NCI-H1048 (cell line): ENCODE data around the gene TMCC1.
"Not testable (repeated sequence)": the region's sequence is repeated elsewhere in the genome, so short reads cannot be mapped to it uniquely, and the experiment has no call there.

Source experiments
- DNase-seq: peaks from one replicate; lab custom pipeline; 2025; lab: John Stamatoyannopoulos, UW

The TMCC1 gene

DNA sequence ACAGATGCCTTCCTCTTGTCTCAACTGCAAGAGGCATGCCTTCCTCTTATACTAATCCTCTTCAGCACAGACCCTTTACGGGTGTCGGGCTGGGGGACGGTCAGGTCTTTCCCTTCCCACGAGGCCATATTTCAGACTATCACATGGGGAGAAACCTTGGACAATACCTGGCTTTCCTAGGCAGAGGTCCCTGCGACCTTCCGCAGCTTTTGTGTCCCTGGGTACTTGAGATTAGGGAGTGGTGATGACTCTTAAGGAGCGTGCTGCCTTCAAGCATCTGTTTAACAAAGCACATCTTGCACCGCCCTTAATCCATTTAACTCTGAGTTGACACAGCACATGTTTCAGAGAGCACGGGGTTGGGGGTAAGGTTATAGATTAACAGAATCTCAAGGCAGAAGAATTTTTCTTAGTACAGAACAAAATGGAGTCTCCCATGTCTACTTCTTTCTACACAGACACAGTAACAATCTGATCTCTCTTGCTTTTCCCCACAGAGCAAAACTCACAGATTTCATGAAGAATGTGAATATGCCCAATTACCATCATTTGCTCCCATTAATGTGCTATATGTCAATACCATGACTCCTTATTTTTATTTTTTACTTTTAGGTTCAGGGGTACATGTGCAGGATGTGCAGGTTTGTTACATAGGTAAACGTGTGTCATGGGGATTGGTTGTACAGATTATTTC is 251.8 kb downstream of the TMCC1 start:
- DNase-seq: not testable (repeated sequence)

DNA sequence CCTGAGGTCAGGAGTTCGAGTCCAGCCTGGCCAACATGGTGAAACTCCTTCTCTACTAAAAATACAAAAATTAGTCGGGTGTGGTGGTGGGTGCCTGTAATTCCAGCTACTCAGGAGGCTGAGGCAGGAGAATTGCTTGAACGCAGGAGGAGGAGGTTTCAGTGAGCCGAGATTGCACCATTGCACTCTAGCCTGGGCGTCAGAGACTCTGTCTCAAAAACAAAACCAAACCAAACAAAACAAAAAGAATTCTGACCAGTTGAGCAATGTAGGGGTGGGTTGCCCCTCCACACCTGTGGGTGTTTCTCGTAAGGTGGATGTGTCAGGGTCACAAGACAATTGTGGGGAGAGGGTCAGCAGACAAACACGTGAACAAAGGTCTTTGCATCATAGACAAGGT is 252.5 kb downstream of the TMCC1 start:
- not testable (repeated sequence) for DNase-seq

DNA sequence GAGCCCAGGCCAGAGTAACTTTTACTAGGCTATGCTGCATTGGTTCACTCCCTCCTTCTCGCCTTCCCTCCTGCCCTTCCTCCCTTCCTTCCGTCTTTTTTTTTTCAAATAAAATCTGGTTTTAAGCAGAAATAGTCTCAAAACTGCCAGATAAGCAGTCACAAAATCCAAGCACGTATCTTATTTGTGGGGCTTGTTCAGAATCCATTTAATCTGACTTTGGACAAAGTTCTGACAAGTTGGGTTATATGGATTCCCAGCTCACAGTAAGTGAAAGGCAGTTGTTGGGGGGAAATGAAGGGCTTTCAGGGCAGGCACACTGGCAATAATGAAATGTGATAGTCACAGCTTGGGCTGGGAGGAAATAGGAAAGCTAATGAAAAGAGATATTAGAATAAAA is 255.0 kb downstream of the TMCC1 start:
- DNase-seq: no peak

DNA sequence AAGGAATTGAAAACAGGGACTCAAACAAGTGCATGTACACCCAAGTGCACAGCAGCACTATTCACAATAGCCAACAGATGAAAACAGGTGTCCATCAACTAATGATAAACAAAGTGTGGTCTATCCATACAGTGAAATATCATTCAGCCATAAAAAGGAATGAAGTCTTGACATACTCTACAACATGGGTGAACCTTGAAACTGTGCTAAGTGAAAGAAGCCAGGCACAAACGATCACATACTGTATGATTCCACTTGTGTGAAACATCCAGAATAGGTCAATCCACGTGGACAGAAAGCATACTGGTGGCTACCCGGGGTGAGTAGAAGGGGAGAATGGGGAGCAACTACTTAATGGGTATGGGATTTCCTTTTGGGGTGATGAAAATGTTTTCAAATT is 257.4 kb downstream of the TMCC1 start:
- no peak for DNase-seq

DNA sequence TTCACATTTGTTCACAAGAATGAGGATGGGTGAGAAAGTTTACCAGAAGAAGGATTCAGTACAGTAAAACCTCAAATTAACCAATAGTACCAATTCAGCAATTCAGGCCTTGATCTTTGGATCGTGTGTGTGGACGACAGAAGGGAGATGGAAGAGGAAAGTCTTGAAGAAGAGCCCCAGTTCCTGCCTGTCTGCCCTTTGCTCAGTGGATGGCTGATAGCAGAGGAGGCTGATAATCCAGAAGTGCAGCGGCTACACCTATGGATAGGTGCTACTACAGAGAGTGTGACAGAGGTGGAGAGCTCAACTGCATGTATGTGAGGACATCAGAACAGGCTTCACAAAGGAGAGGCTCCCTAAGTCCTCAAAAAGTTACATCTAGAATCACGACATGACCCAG is 257.9 kb downstream of the TMCC1 start:
- no peak for DNase-seq

DNA sequence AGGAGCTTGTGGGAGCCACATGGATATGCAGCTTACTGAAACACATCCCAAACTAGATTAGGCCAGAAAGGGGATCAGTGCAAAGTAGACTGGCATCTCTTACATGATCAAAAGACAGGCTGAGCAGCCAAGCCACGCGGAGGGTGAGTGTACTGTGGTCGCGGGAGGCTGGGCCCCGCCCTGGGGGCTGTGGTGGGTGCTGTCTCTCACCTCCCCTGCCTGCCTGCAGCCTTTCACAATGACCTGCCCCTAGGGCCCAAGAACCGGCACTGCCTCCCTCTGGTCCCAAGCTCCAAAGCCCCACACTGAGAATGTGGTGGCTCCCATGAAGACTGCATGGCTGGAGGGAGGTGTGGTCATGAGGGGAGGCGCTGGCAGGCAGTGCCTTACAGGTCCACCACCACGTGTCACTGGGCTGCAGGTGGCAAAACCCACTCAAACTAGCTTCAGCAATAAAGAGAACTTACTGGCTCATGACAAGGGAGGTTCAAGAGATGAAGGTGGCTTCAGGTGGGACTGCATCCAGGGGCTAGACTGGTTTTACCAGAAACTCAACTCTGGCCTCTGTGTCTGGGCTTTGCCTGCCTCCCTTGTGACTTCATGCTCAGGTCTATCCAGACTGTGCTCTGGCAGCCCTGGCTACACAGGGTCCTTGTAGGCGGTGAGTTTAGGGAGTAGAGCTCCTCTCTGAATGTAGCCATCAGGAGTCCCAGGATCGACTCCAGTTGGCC is 259.6 kb downstream of the TMCC1 start:
- DNase-seq: no peak

DNA sequence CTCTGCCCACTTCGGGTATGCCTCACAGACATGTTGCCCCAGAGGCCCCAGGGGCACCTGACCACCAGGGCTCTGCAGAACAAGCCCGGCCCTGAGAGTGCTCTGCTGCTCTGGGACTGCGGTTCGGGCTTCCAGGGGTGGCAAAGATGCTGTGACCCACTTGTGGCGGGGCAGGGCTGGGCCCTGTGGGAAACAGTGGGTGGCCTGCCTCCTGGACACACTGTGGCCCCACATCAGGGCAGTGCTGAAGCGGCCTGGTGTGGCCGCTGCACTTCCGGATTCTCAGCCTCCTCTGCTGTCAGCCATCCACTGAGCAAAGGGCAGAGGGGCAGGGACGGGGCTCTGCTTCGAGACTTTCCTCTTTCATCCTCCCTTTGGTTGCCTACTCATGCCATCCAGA is 260.5 kb downstream of the TMCC1 start:
- DNase-seq: no peak

DNA sequence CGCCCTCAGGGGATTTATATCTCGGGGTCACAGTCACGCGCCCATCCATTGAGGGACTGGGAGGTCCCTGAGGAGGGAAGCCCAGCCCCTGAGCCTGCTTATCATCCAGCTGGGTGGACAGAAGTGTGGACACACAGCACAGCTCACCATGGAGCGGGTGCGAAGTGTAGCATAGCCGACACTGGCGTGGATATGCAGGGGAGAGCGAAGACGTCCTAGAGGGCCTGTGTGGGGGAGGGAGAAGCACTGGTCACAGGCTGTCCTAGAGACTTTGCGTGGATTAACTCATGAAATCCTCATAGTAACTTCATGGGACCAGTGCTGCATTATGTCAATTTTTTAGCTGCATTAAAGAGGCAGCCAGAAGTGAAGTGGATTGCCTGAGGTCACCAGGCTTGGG is 261.0 kb downstream of the TMCC1 start:
- DNase-seq: no peak

DNA sequence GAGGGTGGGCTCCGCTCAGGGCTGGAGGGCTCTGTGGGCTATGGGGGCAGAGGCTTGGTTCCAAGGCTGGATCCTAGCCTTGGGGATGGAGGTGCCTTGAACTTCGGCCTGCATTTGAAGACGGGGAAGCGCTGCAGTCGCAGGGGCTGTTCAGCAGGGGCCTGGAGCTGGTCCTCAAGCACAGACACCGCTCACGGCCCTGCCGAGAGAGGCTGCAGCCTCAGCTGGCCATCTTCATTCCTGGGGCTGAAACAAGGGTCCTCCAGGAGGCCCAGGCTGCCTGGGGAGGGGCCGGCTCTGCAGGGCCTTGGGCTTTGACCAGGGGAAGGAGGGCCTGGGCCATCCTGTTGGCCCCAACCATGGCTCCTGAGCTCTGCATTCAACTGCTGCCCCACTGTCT is 261.5 kb downstream of the TMCC1 start:
- DNase-seq: no peak

DNA sequence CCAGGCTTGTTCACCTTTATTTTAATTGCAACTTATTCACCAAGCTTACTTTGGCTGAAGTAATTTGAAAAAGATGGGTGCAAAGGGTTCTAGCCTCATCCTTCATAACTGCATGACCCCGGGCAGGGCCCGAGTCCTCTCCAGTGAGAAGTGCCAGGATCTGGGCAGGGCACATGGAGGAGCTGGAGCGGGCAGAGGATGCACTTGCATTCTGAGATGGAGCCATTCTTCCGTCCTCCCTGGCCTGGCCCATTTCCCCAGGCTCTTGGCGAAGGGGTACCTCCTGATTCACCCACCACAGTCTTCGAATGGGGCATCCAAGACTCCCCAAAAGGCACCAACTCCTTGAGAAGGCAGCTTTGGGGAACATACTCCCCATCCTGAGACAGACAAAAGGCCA is 264.5 kb downstream of the TMCC1 start:
- DNase-seq: no peak

DNA sequence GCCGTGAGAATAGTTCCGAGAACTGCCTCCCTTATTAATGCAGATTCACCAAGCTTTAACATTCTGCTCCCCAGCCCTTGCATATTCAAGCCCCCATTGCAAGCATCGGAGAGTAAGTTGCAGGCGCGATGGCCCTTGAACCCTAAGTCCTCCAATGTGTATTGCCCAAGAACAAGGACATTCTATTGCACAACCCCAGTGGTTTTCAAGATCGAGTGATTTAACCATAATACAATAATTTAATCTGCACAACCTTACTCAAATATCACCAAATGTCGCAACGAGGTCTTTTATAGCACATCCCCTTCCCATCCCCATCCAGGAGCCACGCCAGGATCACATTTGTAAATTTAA is 265.4 kb downstream of the TMCC1 start:
- DNase-seq: no peak

DNA sequence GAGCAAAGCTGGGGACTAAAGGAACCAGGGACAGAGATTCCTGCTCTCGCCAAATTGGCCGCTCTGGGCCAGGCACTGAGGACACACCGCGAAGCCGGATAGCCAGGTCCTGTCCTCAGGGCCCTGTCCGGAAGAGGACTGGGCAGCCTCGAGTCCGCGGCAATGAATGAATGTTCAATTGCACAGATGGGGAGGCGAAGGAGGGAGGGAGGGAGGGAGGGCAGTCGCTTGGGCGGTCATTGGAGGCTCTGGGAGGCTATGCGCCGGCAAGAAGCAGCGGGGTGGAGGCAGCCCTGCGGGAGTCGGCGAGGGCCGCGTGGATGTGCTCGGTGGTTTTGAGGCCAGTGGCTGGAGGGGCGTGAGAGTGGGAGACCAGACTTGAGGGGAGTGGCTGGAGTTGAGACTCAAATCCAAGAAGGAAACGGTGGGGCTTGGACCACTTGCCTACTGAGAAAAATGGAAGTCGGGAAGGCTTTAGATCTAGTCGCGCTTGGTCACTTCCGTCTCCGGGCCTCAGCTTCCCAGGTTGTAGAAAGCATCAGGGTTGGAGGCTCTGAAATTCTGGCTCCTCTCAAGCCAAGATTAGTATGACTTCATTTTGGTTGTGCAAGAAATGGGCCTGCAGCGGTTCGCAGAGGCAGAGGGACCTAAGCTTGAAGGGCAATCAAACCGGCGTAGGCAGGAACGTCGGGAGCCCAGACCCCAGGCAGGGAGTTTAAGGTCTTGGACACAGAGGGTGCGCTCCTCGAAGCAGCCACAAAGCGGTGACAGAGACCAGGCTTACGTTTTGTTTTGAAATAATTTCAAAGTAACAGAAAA is 266.0 kb downstream of the TMCC1 start:
- DNase-seq: no peak

DNA sequence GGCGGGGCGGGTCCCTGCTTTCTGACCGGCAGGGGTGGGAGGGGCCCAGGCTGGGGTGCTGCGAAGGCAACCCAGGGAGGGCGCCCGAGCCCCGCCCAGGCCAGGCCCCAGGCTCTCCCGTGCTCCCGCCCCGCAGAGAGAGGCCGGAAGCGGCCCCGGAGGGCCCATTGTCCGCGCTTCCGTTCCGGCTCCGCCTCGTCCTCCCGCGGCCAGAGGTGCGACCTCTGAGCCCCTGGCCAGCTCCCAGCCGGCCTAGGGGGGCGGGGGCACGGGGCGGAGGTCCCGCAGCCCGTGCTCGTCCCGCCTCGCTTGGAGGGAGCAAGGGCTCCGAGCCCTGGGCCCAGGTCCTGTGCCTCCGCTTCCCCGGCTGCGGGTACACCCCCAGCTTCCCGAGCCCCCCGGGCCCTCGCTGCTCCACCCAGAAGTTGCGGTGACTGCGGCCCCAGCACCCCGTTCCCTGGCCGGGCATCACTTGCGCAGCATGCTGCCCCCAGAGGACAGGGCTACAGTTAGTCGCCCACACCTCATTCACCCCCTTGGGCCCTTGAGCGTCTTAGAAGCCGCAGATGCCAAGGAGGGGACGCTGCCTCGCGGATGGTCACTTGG is 266.7 kb downstream of the TMCC1 start:
- DNase-seq: no peak

DNA sequence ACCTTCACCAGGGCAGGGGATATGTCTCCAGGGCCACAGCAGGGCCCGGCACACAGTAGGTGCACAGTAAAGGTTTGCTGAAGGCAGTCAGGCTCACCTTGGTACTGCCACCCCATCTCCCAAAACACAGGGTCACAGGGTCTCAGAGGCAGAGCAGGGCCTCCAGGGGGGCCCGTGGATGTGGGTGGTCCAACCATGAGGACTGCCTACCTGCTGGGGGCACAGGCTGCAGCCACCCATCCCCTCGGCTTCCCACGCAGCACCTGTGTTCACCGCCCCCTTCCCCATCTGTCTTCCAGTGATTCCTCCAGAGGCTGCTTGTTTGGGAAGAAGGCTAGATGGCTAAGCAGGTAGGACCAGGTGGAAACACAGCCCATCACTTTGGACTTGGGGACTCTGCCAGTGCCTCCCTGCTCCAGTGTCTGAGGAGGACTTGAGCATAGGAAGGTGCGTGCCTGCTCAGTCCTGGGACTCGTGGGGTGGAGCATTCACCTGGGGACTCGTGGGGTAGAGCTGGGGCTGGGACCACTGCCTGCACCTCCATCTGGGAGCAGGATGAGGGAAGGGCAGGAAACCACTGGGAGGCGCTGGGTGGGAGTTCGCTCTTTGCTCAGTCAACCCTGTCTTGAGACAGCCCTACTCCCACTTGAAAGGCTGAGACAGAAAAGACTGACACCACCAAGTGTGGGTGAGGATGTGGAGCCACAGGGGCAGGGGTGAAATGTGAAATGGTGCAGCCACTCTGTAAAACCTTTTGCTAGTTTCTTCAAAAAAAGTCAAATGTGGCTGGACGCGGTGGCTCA is 268.2 kb downstream of the TMCC1 start:
- no peak for DNase-seq

DNA sequence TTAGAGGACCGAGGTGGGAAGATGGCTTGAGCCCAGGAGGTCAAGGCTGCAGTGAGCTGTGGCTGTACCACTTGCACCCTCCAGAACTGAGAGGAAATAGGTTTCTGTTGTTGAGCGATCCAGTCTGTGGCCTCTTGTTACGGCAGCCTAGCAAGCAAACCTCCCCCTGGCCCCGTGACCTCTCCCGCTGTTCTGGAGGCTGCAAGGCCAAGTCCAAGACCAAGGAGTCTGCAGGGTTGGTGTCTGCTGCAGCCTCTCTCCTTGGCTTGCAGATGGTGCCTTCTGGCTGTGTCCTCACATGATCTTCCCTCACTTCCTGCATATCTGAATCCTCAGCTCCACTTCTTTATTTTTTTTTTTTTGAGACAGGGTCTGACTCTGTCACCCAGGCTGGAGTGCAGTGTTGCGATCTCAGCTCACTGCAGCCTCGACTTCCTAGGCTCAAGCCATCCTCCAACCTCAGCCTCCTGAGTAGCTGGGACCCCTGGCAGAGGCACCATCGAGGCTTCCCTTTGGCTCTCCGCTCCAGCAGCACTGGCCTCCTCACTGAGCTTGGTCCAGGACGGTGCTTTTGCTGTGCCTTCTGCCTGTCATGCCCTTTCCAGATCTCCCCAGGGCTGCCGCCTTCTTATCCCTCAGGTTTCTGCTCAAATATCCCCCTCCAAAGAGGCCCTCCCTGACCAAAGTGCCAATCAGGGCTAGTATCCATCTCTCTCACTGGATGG is 269.0 kb downstream of the TMCC1 start:
- no peak for DNase-seq

DNA sequence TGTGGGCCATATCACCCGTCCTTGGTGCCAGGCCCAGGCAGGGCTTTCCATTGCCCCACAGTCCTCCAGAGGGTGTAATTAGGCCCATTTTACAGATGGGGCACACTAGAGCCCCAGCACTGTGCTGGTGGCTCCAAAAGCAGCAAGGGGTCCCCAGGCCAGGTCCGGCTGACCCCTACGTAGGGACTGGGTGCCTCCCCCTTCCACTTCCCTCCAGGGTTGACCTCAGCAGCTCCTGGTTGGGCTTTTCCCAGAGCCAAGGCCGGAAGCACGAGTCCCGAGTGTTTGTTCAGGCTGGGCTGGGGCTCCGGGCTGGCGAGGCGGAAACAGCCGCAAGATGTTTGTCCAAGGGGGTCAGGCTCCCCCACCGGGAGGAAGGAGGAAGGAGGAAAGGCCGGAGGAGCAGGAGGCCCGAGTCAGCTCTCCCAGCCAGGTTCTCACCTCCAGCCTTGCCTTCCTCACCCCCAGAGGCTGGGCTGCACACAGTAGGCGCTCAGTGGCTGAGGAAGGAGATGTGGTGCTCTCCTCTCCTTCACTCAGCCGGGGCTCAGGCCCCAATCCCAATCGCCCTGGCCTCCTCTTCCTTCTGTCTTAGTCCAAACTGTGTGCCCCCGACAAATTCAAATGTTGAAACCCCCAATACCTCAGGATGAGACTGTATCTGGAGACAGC is 269.9 kb downstream of the TMCC1 start:
- DNase-seq: no peak

DNA sequence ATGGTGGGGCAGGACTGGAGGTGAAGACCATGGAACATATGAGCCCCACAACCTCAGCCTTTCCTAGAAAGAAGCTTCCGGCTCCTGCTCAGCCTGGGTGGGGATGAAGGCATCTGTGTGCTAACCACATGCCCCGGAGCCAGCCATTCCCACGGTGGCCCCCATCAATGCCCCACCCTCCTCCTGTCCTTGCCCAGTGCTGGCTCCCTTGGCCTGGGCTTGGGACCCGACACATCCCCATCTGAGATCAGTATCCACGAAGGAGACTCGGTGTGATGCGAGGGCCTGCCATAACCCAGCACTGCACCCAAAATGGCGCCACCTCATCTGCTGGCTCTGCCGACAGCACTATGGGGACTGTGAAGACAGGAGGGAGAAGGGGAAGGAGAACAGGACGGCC is 270.6 kb downstream of the TMCC1 start:
- no peak for DNase-seq

DNA sequence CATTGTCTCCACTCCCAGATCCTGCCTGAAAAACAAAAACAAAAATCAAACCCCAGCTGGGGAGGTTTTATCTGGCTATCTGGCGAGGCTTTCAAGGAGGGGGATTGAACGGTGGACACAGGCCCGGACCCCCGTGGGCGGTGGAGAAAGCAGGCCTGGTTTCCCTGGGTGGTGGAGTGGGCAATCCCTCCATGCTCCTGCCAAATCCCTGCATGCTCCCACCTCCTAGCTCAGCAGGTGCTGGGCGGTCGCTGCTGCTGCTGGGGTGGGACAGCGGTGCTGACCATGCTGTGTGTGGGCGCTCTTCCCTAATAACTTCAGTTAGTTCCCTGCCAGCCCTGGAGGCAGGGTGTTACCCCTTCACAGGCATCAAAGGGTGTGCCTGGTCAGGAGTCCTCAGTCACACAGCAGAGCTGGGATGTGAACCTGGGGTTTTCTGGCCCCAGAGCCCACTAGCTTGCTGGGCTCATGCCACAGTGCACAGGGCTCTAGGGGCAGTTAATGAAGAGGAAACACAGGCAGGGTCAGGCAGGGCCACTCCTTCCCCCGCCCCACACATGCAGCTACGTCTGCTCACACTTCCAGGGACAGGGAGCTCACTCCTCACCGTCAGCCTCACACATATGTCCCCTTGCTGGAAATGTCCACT is 271.2 kb downstream of the TMCC1 start:
- no peak for DNase-seq

DNA sequence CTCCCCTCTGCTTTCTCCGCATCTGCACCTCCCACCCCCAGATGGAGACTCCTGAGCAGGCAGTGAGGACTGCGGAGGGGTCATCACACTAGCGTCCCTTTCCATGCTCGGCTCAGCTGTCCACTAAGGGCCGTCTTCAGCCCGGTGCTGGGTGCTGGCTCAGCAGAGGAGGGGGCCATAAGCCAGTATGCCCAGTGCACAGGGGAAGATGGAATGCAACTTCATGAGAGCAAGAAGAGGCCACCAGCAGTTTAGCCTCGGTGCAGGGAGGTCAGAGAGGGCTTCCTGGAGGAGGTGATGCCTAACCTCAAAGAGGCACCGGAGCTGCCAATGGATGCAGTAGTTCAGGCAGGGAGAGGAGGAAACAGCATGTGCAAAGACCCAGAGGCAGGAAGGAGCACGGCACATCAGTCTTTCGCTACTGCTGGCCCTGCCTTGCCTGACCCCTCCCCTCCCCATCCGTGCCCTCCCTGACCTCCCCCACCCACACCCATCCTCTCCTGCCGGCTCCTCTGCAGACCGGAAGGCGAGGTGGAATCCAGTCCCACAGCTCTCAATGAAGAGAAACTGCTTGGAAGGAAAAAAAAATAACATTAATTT is 271.8 kb downstream of the TMCC1 start:
- no peak for DNase-seq
